A673 (cell line): Measurements from ENCODE around the gene TMEM218.

ENCODE experiments used
- CTCF ChIP-seq: fragments of 300-800, 200-600 bp; sonication (generic); conservative IDR thresholded peaks from 2 replicates; pipeline ENCODE4 v1.5.1; 2017; ENCODE audit warnings: low read depth, mild to moderate bottlenecking, antibody characterized with exemption, low read length, moderate library complexity, mixed read lengths
- EZH2 ChIP-seq: fragments of 200-600 bp; sonication (generic); IDR thresholded peaks from 2 replicates; pipeline ENCODE4 v1.6.1; 2017; ENCODE audit warnings: borderline replicate concordance, low read depth, mild to moderate bottlenecking, mixed read lengths, antibody characterized with exemption, low read length; ENCODE audit not compliant: poor library complexity, severe bottlenecking

- TF ChIP-seq CTCF: no peak
- no peak for TF ChIP-seq EZH2
Measured at GRCh38 chr11:125128450-125128849, 17.0 kb upstream of the TMEM218 start.
